GM18909 (cell line): Measurements from ENCODE around the gene KASH5.

ENCODE experiments used
- ATAC-seq: cut with Tn5 transposase; IDR thresholded peaks from one replicate; pipeline ENCODE4 v1.9.1; 2021; ENCODE audit warnings: mild to moderate bottlenecking; ENCODE audit not compliant: unreplicated experiment, poor library complexity

KASH5 gene, protein sequence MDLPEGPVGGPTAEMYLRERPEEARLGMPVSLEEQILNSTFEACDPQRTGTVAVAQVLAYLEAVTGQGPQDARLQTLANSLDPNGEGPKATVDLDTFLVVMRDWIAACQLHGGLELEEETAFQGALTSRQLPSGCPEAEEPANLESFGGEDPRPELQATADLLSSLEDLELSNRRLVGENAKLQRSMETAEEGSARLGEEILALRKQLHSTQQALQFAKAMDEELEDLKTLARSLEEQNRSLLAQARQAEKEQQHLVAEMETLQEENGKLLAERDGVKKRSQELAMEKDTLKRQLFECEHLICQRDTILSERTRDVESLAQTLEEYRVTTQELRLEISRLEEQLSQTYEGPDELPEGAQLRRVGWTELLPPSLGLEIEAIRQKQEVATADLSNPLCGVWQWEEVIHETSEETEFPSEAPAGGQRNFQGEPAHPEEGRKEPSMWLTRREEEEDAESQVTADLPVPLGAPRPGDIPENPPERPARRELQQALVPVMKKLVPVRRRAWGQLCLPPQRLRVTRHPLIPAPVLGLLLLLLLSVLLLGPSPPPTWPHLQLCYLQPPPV

GRCh38 chr19:49387936-49388372 lies at the start of gene KASH5:
Gene KASH5, plus strand, starts transcription at chr19:49388249. Its CDS starts 2,635 bp downstream, at chr19:49390884.
- no peak for ATAC-seq

DNA sequence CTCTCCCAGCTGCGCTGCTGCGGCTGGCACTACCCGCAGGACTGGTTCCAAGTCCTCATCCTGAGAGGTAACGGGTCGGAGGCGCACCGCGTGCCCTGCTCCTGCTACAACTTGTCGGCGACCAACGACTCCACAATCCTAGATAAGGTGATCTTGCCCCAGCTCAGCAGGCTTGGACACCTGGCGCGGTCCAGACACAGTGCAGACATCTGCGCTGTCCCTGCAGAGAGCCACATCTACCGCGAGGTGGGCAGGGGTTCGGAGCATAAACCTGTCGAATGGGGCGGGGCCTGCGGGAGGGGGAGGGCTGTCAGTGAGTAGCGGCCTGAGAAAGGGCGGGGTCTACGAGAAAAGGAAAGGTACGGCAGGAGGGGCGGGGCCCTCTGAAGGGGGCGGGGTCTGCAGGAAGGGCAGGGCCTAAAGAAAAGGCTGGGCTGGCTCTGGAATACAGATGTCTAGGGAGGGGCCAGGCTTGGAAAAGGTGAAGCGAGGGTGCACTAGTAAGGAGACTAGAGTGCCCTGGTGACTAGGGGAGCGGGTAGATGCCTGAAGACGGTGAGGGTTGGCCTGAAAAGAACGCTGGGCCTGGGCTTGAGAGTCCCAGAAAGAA lies 49.3 kb upstream of the KASH5 start:
- no peak for ATAC-seq

GRCh38 chr19:49339301-49340068 lies 48.6 kb upstream of the KASH5 start:
- no peak for ATAC-seq

DNA sequence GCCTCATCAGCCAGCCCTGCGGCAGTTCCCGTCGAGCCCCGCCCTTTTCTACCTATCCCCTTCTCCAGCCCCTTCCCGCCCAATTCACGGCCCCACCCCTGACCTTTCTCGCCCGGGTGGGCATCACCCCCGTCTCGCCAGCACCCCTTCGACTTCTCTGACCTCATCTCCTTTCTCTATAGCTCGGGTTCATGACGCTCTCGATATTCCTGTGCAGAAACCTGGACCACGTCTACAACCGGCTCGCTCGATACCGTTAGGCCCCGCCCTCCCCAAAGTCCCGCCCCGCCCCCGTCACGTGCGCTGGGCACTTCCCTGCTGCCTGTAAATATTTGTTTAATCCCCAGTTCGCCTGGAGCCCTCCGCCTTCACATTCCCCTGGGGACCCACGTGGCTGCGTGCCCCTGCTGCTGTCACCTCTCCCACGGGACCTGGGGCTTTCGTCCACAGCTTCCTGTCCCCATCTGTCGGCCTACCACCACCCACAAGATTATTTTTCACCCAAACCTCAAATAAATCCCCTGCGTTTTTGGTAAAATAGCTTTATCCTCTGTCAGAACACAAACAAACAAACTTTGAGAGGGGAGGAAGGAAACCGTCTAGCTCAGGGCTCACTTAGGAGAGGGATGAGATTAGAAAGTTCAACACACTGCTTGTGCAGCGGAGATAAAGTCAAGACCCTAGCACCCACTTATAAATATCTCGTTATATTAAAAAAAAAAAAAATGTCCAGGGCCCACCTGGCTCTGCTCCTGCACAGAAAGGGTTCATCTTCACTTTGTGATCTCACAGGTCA lies 47.8 kb upstream of the KASH5 start:
- peak; percentile 60 for ATAC-seq

- peak; percentile 7 for ATAC-seq
These were observed 47.0 kb upstream of the KASH5 start for GRCh38 chr19:49340865-49341718.

GRCh38 chr19:49342291-49342721 lies 45.7 kb upstream of the KASH5 start:
- ATAC-seq = no peak

GRCh38 chr19:49343123-49343522 lies 44.9 kb upstream of the KASH5 start:
- no peak for ATAC-seq

GRCh38 chr19:49344505-49345423 lies 43.3 kb upstream of the KASH5 start:
- ATAC-seq = no peak

DNA sequence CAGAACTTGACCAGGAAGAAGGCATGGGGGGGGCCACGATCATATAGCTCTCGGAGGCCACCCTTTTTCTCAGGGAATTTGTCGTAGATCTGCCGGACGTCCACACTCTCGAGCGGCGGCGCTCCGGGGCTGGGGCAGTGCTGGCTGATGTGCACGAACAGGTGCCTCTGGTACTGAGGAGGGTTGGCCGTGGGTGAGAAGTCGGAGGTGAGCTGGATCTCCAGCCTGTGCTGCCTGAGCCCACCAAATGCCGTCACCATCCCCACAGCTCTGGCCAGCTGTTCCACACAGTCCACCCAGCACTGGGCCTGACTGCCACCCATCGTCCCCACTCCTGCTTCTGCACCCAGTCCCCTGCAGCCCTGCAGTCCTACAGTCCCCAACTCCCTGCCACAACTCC lies 40.9 kb upstream of the KASH5 start:
- ATAC-seq = no peak

GRCh38 chr19:49347835-49348234 lies 40.2 kb upstream of the KASH5 start:
- ATAC-seq = no peak

- ATAC-seq = no peak
These were observed 39.5 kb upstream of the KASH5 start for GRCh38 chr19:49348305-49349189.

- ATAC-seq = no peak
These were observed 38.5 kb upstream of the KASH5 start for GRCh38 chr19:49349567-49349966.

GRCh38 chr19:49355909-49356353 lies 32.1 kb upstream of the KASH5 start:
- ATAC-seq = no peak

- ATAC-seq = no peak
These were observed 31.7 kb upstream of the KASH5 start for GRCh38 chr19:49356382-49356781.

DNA sequence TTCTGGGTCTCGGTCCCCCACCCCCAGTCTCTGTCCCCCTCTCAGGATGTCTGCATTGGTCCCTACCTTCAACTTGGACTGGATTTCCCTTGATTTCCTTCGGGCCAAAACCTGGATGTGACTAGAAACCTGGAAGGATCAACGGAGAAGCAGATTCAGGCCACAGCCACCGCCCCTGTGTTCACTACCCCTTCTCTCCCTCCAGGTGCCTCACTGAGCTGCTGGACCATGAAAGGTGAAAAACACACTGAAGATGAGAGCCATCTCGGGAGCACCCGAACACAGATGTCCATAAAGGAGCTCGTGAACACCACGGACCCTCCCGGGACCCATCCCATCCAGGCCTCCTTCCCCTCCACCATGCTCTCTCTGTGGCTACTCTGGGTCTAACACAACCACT lies 30.9 kb upstream of the KASH5 start:
- ATAC-seq = no peak

DNA sequence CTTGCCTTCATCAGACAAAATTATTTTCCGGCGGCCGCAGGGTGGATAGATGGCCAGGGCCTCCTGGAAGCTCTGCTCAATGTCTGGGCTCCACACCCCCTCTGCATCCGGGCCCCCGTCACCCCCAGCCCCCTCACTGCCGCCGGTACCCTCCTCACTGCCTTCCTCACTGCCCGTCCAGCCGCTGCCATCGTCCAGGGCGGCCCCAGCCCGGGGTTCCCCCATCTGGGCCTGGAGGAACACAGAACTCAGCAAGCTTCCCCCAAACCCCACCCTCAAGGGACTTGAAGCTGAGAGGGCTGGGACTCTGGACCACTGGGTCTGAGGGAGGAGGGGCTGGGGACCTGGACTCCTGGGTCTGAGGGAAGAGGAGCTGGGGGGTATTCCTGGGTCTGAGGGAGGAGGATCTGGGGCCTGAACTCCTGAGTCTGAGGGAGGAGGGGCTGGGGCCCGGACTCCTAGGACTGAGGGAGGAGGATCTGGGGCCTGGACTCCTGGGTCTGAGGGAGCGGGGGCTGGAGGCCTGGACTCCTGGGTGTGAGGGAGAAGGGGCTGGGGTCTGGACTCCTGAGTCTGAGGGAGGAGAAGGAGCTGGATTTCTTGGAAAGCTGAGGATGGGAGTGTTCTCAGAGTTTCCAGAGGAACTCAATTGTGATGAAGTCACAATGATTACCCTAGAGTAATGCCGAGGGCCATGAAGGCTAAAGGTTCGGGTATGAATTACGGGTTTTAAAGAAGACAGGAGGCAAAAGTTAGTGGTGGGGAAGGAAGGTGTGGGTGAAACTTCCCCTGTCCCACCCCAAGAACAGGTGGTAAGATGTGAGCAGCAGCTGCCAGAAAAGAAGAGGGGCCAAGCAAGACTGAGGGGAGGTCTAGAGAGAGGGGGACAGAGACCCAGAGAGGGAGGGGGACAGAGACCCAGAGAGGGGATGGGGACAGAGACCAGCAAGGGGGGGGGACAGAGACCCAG lies 27.9 kb upstream of the KASH5 start:
- no peak for ATAC-seq
